Osteoblast (primary cell): ENCODE measurements around the gene SORCS2. TPM values are rescaled to one million over a fixed set of nuclear protein-coding genes. Genes with fewer than 3 reads are reported as not detected.
A peak's percentile ranks its signal among the peaks of the same experiment; 100 is the strongest.

ENCODE experiments used
- DNase-seq: peaks from one replicate; pipeline ENCODE4 v3.0.0; 2011; ENCODE audit warnings: low spot score, mixed read lengths; ENCODE audit not compliant: insufficient read length; ENCODE audit errors: missing footprints
- H2AFZ ChIP-seq: 2 replicates; pipeline ENCODE4 v1.6.0; 2011; ENCODE audit warnings: mild to moderate bottlenecking, low read length
- H3K27ac ChIP-seq: 2 replicates; pipeline ENCODE4 v1.5.1; 2011; ENCODE audit warnings: mild to moderate bottlenecking, low read depth, low read length, moderate library complexity
- H3K27me3 ChIP-seq: 2 replicates; pipeline ENCODE4 v1.6.0; 2012; ENCODE audit warnings: mild to moderate bottlenecking, control low read depth, inconsistent platforms, low read length, moderate library complexity; ENCODE audit not compliant: insufficient read depth
- H3K36me3 ChIP-seq: 2 replicates; pipeline ENCODE4 v1.5.1; 2011; ENCODE audit warnings: mild to moderate bottlenecking, low read length, control low read depth, moderate library complexity; ENCODE audit not compliant: insufficient read depth
- H3K4me1 ChIP-seq: 2 replicates; pipeline ENCODE4 v1.5.1; 2011; ENCODE audit warnings: mild to moderate bottlenecking, low read length, control low read depth, moderate library complexity; ENCODE audit not compliant: insufficient read depth
- H3K4me2 ChIP-seq: 2 replicates; pipeline ENCODE4 v1.6.0; 2011; ENCODE audit warnings: mild to moderate bottlenecking, low read length; ENCODE audit not compliant: insufficient read depth
- H3K4me3 ChIP-seq: fragments of 200-600 bp; sonication (generic); 3 replicates; pipeline ENCODE4 v1.5.1; 2012; ENCODE audit warnings: mild to moderate bottlenecking, low read length, inconsistent platforms; ENCODE audit not compliant: insufficient read depth
- H3K79me2 ChIP-seq: 2 replicates; pipeline ENCODE4 v1.6.0; 2012; ENCODE audit warnings: mild to moderate bottlenecking, low read length, control low read depth, inconsistent platforms; ENCODE audit not compliant: insufficient read depth
- H3K9me3 ChIP-seq: 2 replicates; pipeline ENCODE4 v1.5.1; 2011; ENCODE audit warnings: low read depth, low read length, control low read depth
- H4K20me1 ChIP-seq: 2 replicates; pipeline ENCODE4 v1.6.0; 2012; ENCODE audit warnings: mild to moderate bottlenecking, low read length, control low read depth; ENCODE audit not compliant: insufficient read depth
- CTCF ChIP-seq: IDR thresholded peaks from 2 replicates; pipeline ENCODE4 v1.5.1; 2011; ENCODE audit warnings: mild to moderate bottlenecking, low read depth, low read length, moderate library complexity; ENCODE audit errors: extremely low read depth
- total RNA-seq: library from RNA; depleted of rRNA; stranded (reverse); fragments of >200 nt; gene quantifications from 2 replicates; pipeline ENCODE4 v1.2.3, GENCODE V29; 2012

SORCS2 gene
- total RNA-seq, 1 donor: 9.0 TPM

- TF ChIP-seq CTCF: no peak
- H3K4me2 ChIP-seq: no peak overlapping the region
- H4K20me1 ChIP-seq: no peaks in the 10 kb centered on the region
- H3K79me2 ChIP-seq: no peaks in the 10 kb centered on the region
- H3K9me3 ChIP-seq: no peaks in the 10 kb centered on the region
- H2AFZ ChIP-seq: no peak overlapping the region
- no peak overlapping the region for H3K27ac ChIP-seq
- peak; percentile 67 for DNase-seq
- no peak overlapping the region for H3K4me3 ChIP-seq
- H3K36me3 ChIP-seq: no peaks in the 10 kb centered on the region
- H3K4me1 ChIP-seq: no peaks in the 10 kb centered on the region
- H3K27me3 ChIP-seq: peaks cover 12% of the 10 kb centered on the region
These were observed 160.1 kb downstream of the SORCS2 start for GRCh38 chr4:7352486-7352885.

- no peaks in the 10 kb centered on the region for H3K79me2 ChIP-seq
- peak; percentile 34 for DNase-seq
- H3K4me1 ChIP-seq: peaks cover 2% of the 10 kb centered on the region
- H3K36me3 ChIP-seq: no peaks in the 10 kb centered on the region
- peaks cover 2% of the 10 kb centered on the region for H4K20me1 ChIP-seq
- no peak overlapping the region for H3K4me3 ChIP-seq
- no peak overlapping the region for H2AFZ ChIP-seq
- peaks cover 12% of the 10 kb centered on the region for H3K27me3 ChIP-seq
- no peak for TF ChIP-seq CTCF
- H3K27ac ChIP-seq: no peak overlapping the region
- no peaks in the 10 kb centered on the region for H3K9me3 ChIP-seq
- H3K4me2 ChIP-seq: no peak overlapping the region
These were observed 160.9 kb downstream of the SORCS2 start for GRCh38 chr4:7353046-7353790.

GRCh38 chr4:7353846-7354610, 161.7 kb downstream of the SORCS2 start:
- Histone ChIP-seq H4K20me1 (peaks cover 2% of the 10 kb centered on the region), H2AFZ (no peak overlapping the region), H3K4me1 (peaks cover 7% of the 10 kb centered on the region), H3K79me2 (no peaks in the 10 kb centered on the region), H3K27ac (no peak overlapping the region), H3K27me3 (peaks cover 12% of the 10 kb centered on the region), H3K4me2 (no peak overlapping the region), H3K9me3 (no peaks in the 10 kb centered on the region), H3K36me3 (no peaks in the 10 kb centered on the region), H3K4me3 (no peak overlapping the region)
- peak; percentile 52 for DNase-seq
- TF ChIP-seq CTCF: no peak

GRCh38 chr4:7354927-7355326, 162.6 kb downstream of the SORCS2 start:
- Histone ChIP-seq H3K27me3 (peaks cover 12% of the 10 kb centered on the region), H4K20me1 (peaks cover 2% of the 10 kb centered on the region), H3K9me3 (no peaks in the 10 kb centered on the region), H3K4me2 (no peak overlapping the region), H3K4me3 (no peak overlapping the region), H2AFZ (no peak overlapping the region), H3K27ac (no peak overlapping the region), H3K4me1 (peaks cover 7% of the 10 kb centered on the region), H3K79me2 (no peaks in the 10 kb centered on the region), H3K36me3 (no peaks in the 10 kb centered on the region)
- no peak for TF ChIP-seq CTCF
- peak; percentile 76 for DNase-seq
